ENCODE results near the gene GRM8. TPM values are rescaled to one million over a fixed set of nuclear protein-coding genes. Genes with fewer than 3 reads are reported as not detected.

The GRM8 gene
- total and polyA plus RNA-seq, 10 of the 15 experiments (the other 5 are each of a cell fraction or from before 2014, with no cell fraction given), result 0.33 to 7.1 (median 0.45) TPM; not detected in 2

GRCh38 chr7:126700807-126701604, 551.7 kb downstream of the GRM8 start (continued):
- TF ChIP-seq, protein P1, sequence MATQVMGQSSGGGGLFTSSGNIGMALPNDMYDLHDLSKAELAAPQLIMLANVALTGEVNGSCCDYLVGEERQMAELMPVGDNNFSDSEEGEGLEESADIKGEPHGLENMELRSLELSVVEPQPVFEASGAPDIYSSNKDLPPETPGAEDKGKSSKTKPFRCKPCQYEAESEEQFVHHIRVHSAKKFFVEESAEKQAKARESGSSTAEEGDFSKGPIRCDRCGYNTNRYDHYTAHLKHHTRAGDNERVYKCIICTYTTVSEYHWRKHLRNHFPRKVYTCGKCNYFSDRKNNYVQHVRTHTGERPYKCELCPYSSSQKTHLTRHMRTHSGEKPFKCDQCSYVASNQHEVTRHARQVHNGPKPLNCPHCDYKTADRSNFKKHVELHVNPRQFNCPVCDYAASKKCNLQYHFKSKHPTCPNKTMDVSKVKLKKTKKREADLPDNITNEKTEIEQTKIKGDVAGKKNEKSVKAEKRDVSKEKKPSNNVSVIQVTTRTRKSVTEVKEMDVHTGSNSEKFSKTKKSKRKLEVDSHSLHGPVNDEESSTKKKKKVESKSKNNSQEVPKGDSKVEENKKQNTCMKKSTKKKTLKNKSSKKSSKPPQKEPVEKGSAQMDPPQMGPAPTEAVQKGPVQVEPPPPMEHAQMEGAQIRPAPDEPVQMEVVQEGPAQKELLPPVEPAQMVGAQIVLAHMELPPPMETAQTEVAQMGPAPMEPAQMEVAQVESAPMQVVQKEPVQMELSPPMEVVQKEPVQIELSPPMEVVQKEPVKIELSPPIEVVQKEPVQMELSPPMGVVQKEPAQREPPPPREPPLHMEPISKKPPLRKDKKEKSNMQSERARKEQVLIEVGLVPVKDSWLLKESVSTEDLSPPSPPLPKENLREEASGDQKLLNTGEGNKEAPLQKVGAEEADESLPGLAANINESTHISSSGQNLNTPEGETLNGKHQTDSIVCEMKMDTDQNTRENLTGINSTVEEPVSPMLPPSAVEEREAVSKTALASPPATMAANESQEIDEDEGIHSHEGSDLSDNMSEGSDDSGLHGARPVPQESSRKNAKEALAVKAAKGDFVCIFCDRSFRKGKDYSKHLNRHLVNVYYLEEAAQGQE (IDR thresholded peaks at IDR 0.05; ENCODE audit: low read depth, low read length), result 0 out of 2 replicates have a peak, but pooled peaks have one; percentile 18
- peak; percentile 72 for TF ChIP-seq GATAD2B (conservative IDR thresholded peaks at IDR 0.05; ENCODE audit: low read depth)
- TF ChIP-seq KLF5 (IDR thresholded peaks at IDR 0.05; ENCODE audit: partially characterized antibody), result peak; percentile 39
- TF ChIP-seq CEBPZ (IDR thresholded peaks at IDR 0.05; ENCODE audit: low read depth, low read length), result no peak
- TF ChIP-seq, protein P2, sequence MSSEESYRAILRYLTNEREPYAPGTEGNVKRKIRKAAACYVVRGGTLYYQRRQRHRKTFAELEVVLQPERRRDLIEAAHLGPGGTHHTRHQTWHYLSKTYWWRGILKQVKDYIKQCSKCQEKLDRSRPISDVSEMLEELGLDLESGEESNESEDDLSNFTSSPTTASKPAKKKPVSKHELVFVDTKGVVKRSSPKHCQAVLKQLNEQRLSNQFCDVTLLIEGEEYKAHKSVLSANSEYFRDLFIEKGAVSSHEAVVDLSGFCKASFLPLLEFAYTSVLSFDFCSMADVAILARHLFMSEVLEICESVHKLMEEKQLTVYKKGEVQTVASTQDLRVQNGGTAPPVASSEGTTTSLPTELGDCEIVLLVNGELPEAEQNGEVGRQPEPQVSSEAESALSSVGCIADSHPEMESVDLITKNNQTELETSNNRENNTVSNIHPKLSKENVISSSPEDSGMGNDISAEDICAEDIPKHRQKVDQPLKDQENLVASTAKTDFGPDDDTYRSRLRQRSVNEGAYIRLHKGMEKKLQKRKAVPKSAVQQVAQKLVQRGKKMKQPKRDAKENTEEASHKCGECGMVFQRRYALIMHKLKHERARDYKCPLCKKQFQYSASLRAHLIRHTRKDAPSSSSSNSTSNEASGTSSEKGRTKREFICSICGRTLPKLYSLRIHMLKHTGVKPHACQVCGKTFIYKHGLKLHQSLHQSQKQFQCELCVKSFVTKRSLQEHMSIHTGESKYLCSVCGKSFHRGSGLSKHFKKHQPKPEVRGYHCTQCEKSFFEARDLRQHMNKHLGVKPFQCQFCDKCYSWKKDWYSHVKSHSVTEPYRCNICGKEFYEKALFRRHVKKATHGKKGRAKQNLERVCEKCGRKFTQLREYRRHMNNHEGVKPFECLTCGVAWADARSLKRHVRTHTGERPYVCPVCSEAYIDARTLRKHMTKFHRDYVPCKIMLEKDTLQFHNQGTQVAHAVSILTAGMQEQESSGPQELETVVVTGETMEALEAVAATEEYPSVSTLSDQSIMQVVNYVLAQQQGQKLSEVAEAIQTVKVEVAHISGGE (CRISPR knock-in tag; IDR thresholded peaks at IDR 0.05), result no peak
- no peak; the same call in 1 of the 2 replicates for TF ChIP-seq SPI1 (IDR thresholded peaks at IDR 0.05; ENCODE audit: borderline replicate concordance, insufficient read depth, low read depth, low read length)
- TF ChIP-seq RBBP5 (conservative IDR thresholded peaks at IDR 0.05), result no peak
- no peak for TF ChIP-seq ZZZ3 (IDR thresholded peaks at IDR 0.05; ENCODE audit: control insufficient read depth, insufficient read length, low read depth)
- no peak for TF ChIP-seq HDGF (IDR thresholded peaks at IDR 0.05)
- no peak for TF ChIP-seq WRNIP1 (IDR thresholded peaks at IDR 0.05; ENCODE audit: borderline replicate concordance, low read depth, low read length)
- TF ChIP-seq ZNF24 (IDR thresholded peaks at IDR 0.05), result peak; percentile 87
- TF ChIP-seq CBFB (IDR thresholded peaks at IDR 0.05; ENCODE audit: low read depth), result peak; percentile 67
- TF ChIP-seq NRF1 (conservative IDR thresholded peaks at IDR 0.05; ENCODE audit: low read depth, low read length), result no peak
- peak; percentile 66; the same call in 1 of the 2 replicates for TF ChIP-seq MXI1 (IDR thresholded peaks at IDR 0.05; ENCODE audit: low read depth, low read length)
- TF ChIP-seq FOXM1 (IDR thresholded peaks at IDR 0.05; ENCODE audit: low read depth, low read length), result peak; percentile 98
- TF ChIP-seq ZNF207 (IDR thresholded peaks at IDR 0.05; ENCODE audit: borderline replicate concordance), result 0 out of 2 replicates have a peak, but pooled peaks have one; percentile 81
- TF ChIP-seq MYB (IDR thresholded peaks at IDR 0.05; ENCODE audit: borderline replicate concordance, low read depth, low read length), result no peak
- 0 out of 2 replicates have a peak, but pooled peaks have one; percentile 24 for TF ChIP-seq RAD51 (IDR thresholded peaks at IDR 0.05)
- TF ChIP-seq TAF1 (IDR thresholded peaks at IDR 0.05; ENCODE audit: borderline replicate concordance, low read depth, low read length), result peak; percentile 86
- no peak for TF ChIP-seq NFXL1 (IDR thresholded peaks at IDR 0.05; ENCODE audit: borderline replicate concordance)

Data from GM12878 (cell line).